Measurements from ENCODE around the gene LARGE2.
"Not testable (repeated sequence)": the region's sequence is repeated elsewhere in the genome, so short reads cannot be mapped to it uniquely, and the experiment has no call there.

GRCh38 chr11:45905576-45905975 is 16.9 kb upstream of the LARGE2 start:
- TF ChIP-seq, protein P1, sequence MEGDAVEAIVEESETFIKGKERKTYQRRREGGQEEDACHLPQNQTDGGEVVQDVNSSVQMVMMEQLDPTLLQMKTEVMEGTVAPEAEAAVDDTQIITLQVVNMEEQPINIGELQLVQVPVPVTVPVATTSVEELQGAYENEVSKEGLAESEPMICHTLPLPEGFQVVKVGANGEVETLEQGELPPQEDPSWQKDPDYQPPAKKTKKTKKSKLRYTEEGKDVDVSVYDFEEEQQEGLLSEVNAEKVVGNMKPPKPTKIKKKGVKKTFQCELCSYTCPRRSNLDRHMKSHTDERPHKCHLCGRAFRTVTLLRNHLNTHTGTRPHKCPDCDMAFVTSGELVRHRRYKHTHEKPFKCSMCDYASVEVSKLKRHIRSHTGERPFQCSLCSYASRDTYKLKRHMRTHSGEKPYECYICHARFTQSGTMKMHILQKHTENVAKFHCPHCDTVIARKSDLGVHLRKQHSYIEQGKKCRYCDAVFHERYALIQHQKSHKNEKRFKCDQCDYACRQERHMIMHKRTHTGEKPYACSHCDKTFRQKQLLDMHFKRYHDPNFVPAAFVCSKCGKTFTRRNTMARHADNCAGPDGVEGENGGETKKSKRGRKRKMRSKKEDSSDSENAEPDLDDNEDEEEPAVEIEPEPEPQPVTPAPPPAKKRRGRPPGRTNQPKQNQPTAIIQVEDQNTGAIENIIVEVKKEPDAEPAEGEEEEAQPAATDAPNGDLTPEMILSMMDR (IDR thresholded peaks at IDR 0.05; ENCODE audit: low read depth, low read length, poor library complexity, severe bottlenecking): not testable (repeated sequence)
- not testable (repeated sequence) for TF ChIP-seq EZH2phosphoT487 (IDR thresholded peaks at IDR 0.05; ENCODE audit: borderline replicate concordance, low read length)

All from DOHH2 (cell line).